ENCODE results near the gene PTPRCAP.
"Not testable (repeated sequence)": the region's sequence is repeated elsewhere in the genome, so short reads cannot be mapped to it uniquely, and the experiment has no call there.

GRCh38 chr11:67485873-67486361 lies 48.4 kb upstream of the PTPRCAP start:
- TF ChIP-seq CTCF (conservative IDR thresholded peaks at IDR 0.05; ENCODE audit: low read length); EZH2phosphoT487 (IDR thresholded peaks at IDR 0.05; ENCODE audit: borderline replicate concordance): not testable (repeated sequence)

Data from Loucy (cell line).